ENCODE results near the gene UBE2E1.

DNA sequence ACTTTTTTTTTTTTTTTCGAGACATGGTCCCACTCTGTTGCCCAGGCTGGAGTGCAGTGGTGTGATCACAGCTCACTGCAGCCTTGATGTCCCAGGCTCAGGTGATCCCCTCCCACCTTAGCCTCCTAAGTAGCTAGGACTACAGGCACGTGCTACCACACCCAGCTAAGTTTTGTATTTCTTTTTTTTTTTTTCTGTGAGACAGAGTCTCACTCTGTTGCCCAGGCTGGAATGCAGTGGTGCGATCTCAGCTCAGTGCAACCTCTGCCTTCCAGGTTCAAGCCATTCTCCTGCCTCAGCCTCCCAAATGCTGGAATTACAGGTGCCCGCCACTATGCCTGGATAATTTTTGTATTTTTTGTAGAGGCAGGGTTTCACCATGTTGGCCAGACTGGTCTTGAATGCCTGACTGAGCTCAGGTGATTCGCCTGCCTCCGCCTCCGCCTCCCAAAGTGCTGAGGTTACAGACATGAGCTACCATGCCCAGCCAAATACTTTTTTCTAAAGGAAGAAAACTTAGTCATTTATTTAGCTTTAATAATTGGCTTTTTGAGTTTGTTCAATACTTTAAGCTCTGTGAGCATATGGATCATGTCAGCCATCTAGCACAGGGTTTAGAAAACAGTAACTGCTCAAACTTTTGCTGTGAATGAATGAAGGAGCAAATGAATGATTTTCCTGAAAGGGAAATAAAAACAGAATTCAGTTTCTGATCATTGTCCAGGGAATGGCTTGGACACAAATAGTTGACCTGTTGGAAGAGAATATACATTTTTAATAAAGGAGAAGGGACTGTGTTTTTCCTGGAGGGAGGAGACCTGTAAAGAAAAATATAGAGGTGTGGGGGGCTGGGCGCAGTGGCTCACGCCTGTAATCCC lies 26.0 kb downstream of the UBE2E1 start:
- TF ChIP-seq RAD21 (IDR thresholded peaks at IDR 0.05; ENCODE audit: low read depth) (no peak), TAF1 (IDR thresholded peaks at IDR 0.05; ENCODE audit: low read depth) (no peak), FOXM1 (IDR thresholded peaks at IDR 0.05; ENCODE audit: borderline replicate concordance, low read depth) (no peak)

Data from Ishikawa (cell line).